C4-2B (cell line): ENCODE measurements around the gene FCHSD2.

ENCODE experiments used
- CTCF ChIP-seq: fragments of 450-650 bp; conservative IDR thresholded peaks from 2 replicates; pipeline ENCODE4 v1.5.1; 2017; ENCODE audit warnings: mild to moderate bottlenecking
- ZFX ChIP-seq: fragments of 450-650 bp; IDR thresholded peaks from 2 replicates; pipeline ENCODE4 v1.6.1; 2017

GRCh38 chr11:73117071-73117470, 25.0 kb downstream of the FCHSD2 start:
- TF ChIP-seq CTCF = no peak
- TF ChIP-seq ZFX = no peak
